ENCODE results near the gene IRF7.

Gene IRF7

DNA sequence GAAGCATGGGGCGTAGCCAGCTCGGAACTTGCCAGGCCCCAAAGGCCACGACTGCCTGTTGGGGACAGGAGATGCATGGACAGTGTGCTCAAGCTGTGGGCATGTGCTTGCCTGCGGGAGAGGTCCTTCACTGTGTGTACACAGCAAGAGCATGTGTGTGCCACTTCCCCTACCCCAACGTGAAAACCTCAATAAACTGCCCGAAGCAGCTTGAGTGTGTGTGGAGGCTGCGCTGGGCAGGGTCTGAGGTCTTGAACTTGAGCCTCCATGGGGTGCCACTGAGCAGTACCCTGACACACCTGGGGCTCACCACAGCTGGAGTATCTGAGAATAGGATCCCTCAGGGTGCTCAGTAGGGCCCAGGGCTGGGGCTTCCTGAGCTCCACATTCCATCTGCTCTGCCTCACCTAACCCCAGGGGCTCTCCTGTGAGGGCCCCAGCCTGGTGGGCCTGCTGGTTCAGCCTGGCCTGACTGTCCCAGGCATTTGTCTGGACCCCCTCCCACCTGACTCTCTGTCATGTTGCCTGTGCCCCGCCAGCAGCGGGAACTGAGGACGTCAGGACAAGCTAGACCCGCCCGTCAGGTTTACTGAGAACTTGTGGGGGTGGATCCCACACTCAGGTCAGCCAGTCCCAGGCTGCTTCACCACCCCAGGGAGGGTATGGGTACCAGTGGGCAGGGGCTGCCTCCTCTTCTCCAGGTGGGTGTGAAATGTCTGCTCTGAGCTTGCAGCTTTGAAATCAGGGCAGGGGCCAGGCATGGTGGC, 51.8 kb downstream of the IRF7 start:
- no peak overlapping the region for H3K4me3 ChIP-seq (ENCODE audit: low read depth, low read length)
- in situ Hi-C loops (cut with HindIII; ENCODE audit: low sequenced_read_pairs) = no loop called here
- no peak for DNase-seq (ENCODE audit: low read depth)
- TF ChIP-seq, protein P1, sequence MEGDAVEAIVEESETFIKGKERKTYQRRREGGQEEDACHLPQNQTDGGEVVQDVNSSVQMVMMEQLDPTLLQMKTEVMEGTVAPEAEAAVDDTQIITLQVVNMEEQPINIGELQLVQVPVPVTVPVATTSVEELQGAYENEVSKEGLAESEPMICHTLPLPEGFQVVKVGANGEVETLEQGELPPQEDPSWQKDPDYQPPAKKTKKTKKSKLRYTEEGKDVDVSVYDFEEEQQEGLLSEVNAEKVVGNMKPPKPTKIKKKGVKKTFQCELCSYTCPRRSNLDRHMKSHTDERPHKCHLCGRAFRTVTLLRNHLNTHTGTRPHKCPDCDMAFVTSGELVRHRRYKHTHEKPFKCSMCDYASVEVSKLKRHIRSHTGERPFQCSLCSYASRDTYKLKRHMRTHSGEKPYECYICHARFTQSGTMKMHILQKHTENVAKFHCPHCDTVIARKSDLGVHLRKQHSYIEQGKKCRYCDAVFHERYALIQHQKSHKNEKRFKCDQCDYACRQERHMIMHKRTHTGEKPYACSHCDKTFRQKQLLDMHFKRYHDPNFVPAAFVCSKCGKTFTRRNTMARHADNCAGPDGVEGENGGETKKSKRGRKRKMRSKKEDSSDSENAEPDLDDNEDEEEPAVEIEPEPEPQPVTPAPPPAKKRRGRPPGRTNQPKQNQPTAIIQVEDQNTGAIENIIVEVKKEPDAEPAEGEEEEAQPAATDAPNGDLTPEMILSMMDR (IDR thresholded peaks at IDR 0.05; ENCODE audit: low read depth, low read length, missing control alignments) = no peak

- in situ Hi-C loops (cut with HindIII; ENCODE audit: low sequenced_read_pairs) = no loop called here
- DNase-seq (ENCODE audit: low read depth) = no peak
- TF ChIP-seq, protein P1 (IDR thresholded peaks at IDR 0.05; ENCODE audit: low read depth, low read length, missing control alignments) = no peak
- no peak overlapping the region for H3K4me3 ChIP-seq (ENCODE audit: low read depth, low read length)
Measured at GRCh38 chr11:563066-563811, 52.5 kb downstream of the IRF7 start.
